ENCODE data around the gene SLC17A2.

Gene SLC17A2

GRCh38 chr6:25918083-25918683, 12.3 kb downstream of the SLC17A2 start:
- no peak for DNase-seq

- DNase-seq: no peak
Measured at GRCh38 chr6:25916789-25917490, 13.6 kb downstream of the SLC17A2 start.

- no peak for DNase-seq
Measured at GRCh38 chr6:25916330-25916729, 14.2 kb downstream of the SLC17A2 start.

- DNase-seq: no peak
Measured at GRCh38 chr6:25913741-25914140, 16.8 kb downstream of the SLC17A2 start.

- DNase-seq: no peak
Measured at GRCh38 chr6:25911351-25911750, 19.1 kb downstream of the SLC17A2 start.

- DNase-seq: no peak
Measured at GRCh38 chr6:25907475-25908014, 22.9 kb downstream of the SLC17A2 start.

GRCh38 chr6:25903467-25904099, 26.9 kb downstream of the SLC17A2 start:
- DNase-seq: no peak

- no peak for DNase-seq
Measured at GRCh38 chr6:25902071-25902470, 28.4 kb downstream of the SLC17A2 start.

- DNase-seq: no peak
Measured at GRCh38 chr6:25900843-25901242, 29.6 kb downstream of the SLC17A2 start.

- DNase-seq: no peak
Measured at GRCh38 chr6:25899580-25900408, 30.7 kb downstream of the SLC17A2 start.

- DNase-seq: no peak
Measured at GRCh38 chr6:25899123-25899522, 31.4 kb downstream of the SLC17A2 start.

- no peak for DNase-seq
Measured at GRCh38 chr6:25898289-25898977, 32.1 kb downstream of the SLC17A2 start.

- no peak for DNase-seq
Measured at GRCh38 chr6:25896252-25896651, 34.2 kb downstream of the SLC17A2 start.

GRCh38 chr6:25895771-25896170, 34.7 kb downstream of the SLC17A2 start:
- DNase-seq: no peak

GRCh38 chr6:25893778-25894177, 36.7 kb downstream of the SLC17A2 start:
- DNase-seq: no peak

- no peak for DNase-seq
Measured at GRCh38 chr6:25892877-25893276, 37.6 kb downstream of the SLC17A2 start.

GRCh38 chr6:25889877-25890853, 40.3 kb downstream of the SLC17A2 start:
- DNase-seq: peak; percentile 45

- DNase-seq: no peak
Measured at GRCh38 chr6:25888626-25889025, 41.9 kb downstream of the SLC17A2 start.

GRCh38 chr6:25886066-25886465, 44.4 kb downstream of the SLC17A2 start:
- DNase-seq: no peak

GRCh38 chr6:25883991-25884390, 46.5 kb downstream of the SLC17A2 start:
- DNase-seq: no peak

- no peak for DNase-seq
Measured at GRCh38 chr6:25883536-25883935, 47.0 kb downstream of the SLC17A2 start.
